ENCODE results near the gene LYST. TPM values are rescaled to one million over a fixed set of nuclear protein-coding genes. Genes with fewer than 3 reads are reported as not detected.

The LYST gene
- total RNA-seq, 2 experiments from 2014 or later = 4.0 to 8.2 TPM

GRCh38 chr1:235651170-235651806 is 215.4 kb downstream of the LYST start:
- Histone ChIP-seq H3K79me2 (ENCODE audit: insufficient read depth, low read depth, low read length) (no peaks in the 10 kb centered on the region), H3K4me3 (ENCODE audit: low read depth, low read length, poor library complexity, severe bottlenecking) (no peak overlapping the region), H4K20me1 (ENCODE audit: insufficient read depth, low read length) (no peaks in the 10 kb centered on the region), H3K4me2 (ENCODE audit: low read length) (no peak overlapping the region), H3K9me2 (ENCODE audit: insufficient read depth, low read length) (no peaks in the 10 kb centered on the region), H3K36me3 (ENCODE audit: insufficient read depth, low read length) (no peaks in the 10 kb centered on the region), H3K9me3 (ENCODE audit: low read length) (no peaks in the 10 kb centered on the region), H2AFZ (ENCODE audit: low read length) (no peak overlapping the region), H3K27ac (ENCODE audit: low read depth, low read length, poor library complexity, severe bottlenecking) (no peak overlapping the region), H3K4me1 (ENCODE audit: insufficient read depth, low read length, poor library complexity, severe bottlenecking) (no peaks in the 10 kb centered on the region)
- TF ChIP-seq EZH2phosphoT487 (IDR thresholded peaks at IDR 0.05; ENCODE audit: borderline replicate concordance, low read depth, low read length) = no peak
- TF ChIP-seq CTCF (conservative IDR thresholded peaks at IDR 0.05; ENCODE audit: low read length) = no peak
- ChIA-PET POLR2A (interaction anchor here (0.6 kb wide), 1 partner anchor 79 kb away, joined by 3 read pairs; no protein-coding TSS in a partner anchor), CTCF (ENCODE audit: unreplicated experiment) (no interaction called here)
- no TSS peak for BruUV-seq (replicated peaks)
- intact Hi-C loops (cut with micrococcal nuclease; ENCODE audit: unreplicated experiment) = no loop called here
- DNase-seq (ENCODE audit: low spot score) = no peak

GRCh38 chr1:235650341-235651169 is 216.2 kb downstream of the LYST start:
- no TSS peak for BruUV-seq (replicated peaks)

More at GRCh38 chr1:235650341-235651169, 216.2 kb downstream of the LYST start:
- TF ChIP-seq CTCF (conservative IDR thresholded peaks at IDR 0.05; ENCODE audit: low read length) (no peak), EZH2phosphoT487 (IDR thresholded peaks at IDR 0.05; ENCODE audit: borderline replicate concordance, low read depth, low read length) (no peak)
- Histone ChIP-seq H3K27ac (ENCODE audit: low read depth, low read length, poor library complexity, severe bottlenecking) (no peak overlapping the region), H3K79me2 (ENCODE audit: insufficient read depth, low read depth, low read length) (no peaks in the 10 kb centered on the region), H3K9me3 (ENCODE audit: low read length) (no peaks in the 10 kb centered on the region), H3K9me2 (ENCODE audit: insufficient read depth, low read length) (no peaks in the 10 kb centered on the region), H3K4me3 (ENCODE audit: low read depth, low read length, poor library complexity, severe bottlenecking) (no peak overlapping the region), H2AFZ (ENCODE audit: low read length) (no peak overlapping the region), H3K4me2 (ENCODE audit: low read length) (no peak overlapping the region), H3K4me1 (ENCODE audit: insufficient read depth, low read length, poor library complexity, severe bottlenecking) (no peaks in the 10 kb centered on the region), H3K36me3 (ENCODE audit: insufficient read depth, low read length) (no peaks in the 10 kb centered on the region), H4K20me1 (ENCODE audit: insufficient read depth, low read length) (no peaks in the 10 kb centered on the region)
- no peak for DNase-seq (ENCODE audit: low spot score)
- POLR2A ChIA-PET = no interaction called here
- CTCF ChIA-PET (ENCODE audit: unreplicated experiment) = no interaction called here
- intact Hi-C loops (cut with micrococcal nuclease; ENCODE audit: unreplicated experiment) = no loop called here

Data from OCI-LY7 (cell line).